HG03097 (cell line): ENCODE results near the gene FTSJ1.
"Not testable (repeated sequence)": the region's sequence is repeated elsewhere in the genome, so short reads cannot be mapped to it uniquely, and the experiment has no call there.

Source experiments
- ATAC-seq: cut with Tn5 transposase; IDR thresholded peaks from one replicate; pipeline ENCODE4 v1.9.1; 2021; ENCODE audit not compliant: unreplicated experiment, low FRiP score

FTSJ1 gene

DNA sequence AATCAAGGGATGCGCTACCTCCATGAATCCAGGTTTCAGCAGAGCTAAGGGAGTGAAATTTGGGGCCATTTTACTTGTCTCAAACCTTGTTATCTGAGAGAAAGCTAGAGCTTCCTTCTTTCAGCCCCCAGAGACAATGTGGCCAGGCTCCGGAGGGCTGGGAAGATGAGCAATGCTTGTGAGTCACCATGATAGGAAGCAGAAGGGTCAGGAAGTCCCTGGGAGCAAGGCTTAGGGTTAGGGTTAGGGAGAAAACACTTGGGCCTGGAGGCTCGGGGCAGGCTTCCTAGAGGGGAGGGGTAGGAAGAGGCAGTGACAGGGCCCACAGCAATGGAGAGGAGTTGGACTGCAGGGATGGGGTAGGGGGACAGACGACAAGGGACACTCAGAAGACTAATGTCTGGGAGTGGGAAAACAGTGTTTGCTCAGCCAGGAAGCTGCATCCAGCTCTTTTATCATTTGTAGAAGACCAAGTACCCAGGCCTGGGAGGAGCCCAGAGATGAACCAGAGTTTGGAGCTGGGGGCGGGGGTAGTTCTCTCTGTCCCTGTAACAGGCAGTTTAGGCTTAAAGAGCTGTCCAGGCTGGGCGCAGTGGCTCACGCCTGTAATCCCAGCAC lies 16.4 kb downstream of the FTSJ1 start:
- no peak for ATAC-seq

DNA sequence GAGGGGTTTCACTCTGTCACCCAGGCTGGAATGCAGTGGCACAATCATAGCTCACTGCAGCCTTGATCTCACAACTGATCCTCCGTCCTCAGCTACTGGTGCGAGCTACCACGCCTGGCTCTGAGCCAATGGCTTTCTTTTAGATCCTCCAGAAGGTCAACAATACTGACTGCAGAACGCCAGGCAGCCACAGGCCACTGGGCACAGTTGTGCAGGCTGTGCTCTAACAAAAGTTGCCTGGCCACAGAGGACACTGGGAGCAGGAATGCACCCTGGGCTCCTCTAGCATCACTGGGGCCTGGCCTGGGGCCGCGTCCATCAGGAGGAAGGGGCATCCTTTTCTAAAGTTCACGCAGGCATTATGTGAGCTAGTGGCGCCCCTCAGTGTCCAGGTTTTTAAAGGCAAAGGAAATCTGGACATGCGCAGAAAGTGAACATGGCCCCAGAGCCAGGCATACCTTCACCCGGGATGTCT lies 17.9 kb downstream of the FTSJ1 start:
- ATAC-seq = no peak

DNA sequence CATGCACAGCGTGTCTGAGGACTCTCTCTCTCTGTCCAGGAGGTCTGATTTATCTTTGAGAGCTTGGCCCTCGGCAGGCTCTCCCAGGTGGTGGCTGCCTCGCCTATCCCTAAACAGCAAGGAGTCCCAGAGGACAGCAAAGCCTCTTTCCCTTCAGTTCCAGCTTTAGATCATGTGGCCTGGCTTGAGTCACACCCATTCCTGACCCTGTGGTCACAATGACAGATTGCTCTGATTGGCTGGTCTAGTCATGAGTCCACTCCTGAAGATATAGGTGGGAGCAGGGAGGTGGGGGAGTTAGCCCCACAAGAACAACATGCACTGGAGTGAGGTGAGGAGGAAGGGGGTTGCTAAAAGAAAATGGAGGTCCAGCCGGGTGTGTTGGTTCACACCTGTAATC lies 20.7 kb downstream of the FTSJ1 start:
- no peak for ATAC-seq

DNA sequence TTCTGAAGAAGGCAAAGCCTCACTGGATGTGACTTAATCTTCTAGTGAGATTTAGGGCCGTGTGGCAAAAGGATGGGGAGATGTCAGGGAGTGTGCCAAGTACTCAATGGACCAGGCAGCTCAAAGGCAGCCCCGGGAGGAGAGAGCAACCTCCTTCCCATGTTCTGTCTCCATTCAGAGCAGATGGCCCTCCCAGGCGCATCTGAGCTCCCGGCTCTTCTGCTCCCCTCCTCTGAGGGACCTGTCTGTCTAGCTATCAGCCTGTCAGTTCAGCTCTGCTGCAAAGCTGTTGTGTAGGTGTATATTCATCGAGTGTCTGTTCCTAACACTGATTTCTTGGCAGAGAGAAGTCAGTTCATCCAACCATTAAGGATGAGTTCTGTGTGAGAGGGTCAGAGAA lies 21.9 kb downstream of the FTSJ1 start:
- no peak for ATAC-seq

DNA sequence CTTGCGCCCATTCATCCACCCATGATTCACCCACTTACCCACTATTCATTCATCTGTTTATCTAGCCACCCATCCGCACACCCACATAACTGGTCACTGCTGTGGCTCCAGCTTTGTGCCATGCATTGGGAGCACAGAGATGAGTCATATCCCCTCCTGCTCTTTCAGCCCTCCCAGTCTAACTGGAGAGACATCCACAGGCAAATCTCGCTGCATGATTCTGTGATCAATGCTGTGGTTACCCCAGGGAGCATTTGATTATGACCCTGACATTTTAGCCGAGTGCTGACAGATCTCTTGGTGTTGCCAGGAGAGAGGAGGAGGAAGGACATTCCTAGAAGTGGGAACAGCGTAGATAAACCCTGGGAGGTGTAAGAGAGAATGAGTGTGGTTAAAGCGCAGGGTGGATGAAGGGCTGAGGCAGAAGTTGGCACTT lies 22.4 kb downstream of the FTSJ1 start:
- ATAC-seq = no peak

DNA sequence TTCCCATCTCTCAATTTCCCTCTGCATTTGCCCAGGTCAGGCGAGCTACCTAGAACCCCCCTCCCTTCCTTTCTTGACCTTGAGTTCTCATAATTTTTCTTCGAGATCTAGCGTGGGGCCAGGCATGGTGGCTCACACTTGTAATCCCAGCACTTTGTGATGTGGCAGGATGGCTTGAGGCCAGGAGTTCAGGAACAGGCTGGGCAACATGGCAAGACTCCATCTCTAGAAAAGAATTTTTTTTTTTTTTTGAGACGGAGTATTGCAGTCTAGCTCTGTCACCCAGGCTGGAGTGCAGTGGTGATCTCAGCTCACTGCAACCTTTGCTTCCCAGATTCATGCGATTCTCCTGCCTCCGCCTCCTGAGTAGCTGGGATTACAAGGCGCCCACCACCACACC lies 28.3 kb downstream of the FTSJ1 start:
- no peak for ATAC-seq

DNA sequence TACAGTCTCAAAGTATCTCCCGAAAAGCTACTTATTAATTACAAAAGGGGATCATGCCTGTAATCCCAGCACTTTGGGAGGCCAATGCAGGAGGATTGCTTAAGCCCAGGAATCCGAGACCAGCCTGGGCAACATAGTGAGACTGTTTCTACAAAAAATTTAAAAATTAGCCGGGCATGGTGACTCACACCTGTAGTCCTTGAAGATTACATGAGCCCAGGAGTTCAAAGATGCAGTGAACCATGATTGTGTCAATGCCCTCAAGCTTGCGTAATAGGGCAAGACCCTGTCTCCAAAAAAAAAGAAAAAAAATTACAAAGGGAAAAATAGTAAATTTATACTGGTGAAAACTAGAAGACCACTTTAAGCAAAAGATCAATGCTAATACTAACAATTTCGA lies 29.5 kb downstream of the FTSJ1 start:
- ATAC-seq = no peak

DNA sequence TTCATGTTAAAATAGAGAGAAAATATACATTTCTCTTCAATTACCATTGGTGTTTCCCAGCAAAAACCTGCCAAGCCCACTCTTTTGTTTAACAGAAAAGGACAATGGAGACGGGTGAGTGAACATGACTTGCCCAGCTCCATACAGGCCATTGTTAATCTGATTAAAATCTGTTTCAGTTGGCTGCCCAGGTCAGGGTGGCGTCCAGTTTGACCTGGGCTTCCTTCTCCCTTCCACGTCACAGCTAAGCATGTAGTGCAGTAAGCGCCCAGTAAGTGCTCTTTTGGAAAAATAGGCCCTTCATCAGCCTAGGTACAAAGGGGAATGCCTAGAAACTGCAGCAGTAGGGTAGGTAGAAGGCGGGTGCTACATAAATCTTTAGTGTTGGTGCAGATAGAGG lies 31.2 kb downstream of the FTSJ1 start:
- no peak for ATAC-seq

DNA sequence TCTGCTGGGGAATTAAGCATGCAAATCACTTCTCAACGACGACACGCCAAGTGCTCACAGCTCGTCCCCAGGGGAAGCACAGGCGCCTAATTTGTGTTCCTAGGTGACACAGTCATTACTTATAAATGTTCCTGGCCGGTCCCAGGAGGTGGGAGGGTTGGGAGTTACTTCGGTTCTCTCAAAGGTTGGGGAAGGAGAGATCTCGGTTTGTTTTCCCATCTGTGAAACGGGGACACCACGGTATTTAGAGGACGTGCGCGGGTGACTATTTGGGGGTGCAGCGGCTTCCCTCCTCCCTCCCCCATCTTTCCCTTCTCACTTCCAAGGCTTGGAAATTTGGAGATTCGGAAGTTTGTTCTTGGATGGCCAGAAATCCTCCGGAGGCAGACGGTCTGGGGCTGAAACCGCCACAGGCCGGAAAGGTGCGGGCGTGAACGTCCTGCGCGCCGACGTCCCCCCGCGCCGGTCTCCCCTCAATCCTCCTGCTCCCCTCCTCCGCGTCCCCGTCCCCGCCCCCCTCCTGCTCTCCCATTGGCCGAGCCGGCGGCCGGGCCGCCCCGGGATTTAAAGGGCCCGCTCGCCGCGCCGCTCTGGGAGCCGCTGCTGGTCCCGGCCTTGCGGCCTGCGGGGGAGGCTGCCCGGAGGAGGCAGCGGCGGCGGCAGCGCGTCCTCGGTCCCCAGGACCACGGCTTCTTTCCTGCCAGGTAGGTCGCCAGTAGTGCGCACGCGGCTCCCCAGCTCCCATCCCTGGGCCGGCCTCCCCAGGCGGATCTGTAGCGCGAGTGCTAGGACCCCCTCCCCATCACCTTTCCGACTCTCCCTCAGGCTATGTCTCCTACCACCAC lies 32.6 kb downstream of the FTSJ1 start, which contains the start of gene PORCN:
Gene PORCN (plus strand): TSS at position 593 of the 845 bp plus-strand sequence. CDS start 829 bp downstream, outside the sequence.
- ATAC-seq = peak; percentile 56

DNA sequence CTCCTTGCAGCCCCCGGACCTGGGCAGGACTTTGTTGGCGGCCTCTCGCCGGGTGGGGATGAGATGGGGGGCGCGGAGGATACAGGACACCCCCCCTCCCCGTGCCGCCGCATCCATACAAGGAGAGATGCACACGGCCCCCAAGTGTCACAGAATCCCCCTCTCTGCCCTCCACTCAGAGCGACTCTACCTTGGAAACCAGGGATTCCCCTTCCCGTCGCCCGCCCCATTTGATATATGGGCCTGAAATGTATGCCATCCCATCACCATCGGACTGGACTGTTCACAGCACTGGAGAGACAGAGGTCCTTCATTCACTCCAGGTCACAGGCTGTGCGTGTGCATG lies 33.2 kb downstream of the FTSJ1 start:
- ATAC-seq = no peak

DNA sequence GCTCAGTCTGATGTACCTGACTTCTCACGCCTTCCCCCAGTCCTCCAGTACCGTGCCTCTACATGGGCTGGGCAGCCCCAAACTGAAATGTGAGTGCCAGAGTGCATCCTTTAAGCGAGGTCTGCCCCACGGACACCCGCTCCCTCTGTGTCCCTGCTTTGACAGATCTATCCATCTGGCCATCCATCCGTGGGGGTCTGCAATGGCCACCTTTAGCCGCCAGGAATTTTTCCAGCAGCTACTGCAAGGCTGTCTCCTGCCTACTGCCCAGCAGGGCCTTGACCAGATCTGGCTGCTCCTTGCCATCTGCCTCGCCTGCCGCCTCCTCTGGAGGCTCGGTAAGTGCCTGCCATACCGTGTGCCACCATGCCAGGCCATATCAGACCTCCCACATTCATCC lies 33.6 kb downstream of the FTSJ1 start:
- no peak for ATAC-seq

DNA sequence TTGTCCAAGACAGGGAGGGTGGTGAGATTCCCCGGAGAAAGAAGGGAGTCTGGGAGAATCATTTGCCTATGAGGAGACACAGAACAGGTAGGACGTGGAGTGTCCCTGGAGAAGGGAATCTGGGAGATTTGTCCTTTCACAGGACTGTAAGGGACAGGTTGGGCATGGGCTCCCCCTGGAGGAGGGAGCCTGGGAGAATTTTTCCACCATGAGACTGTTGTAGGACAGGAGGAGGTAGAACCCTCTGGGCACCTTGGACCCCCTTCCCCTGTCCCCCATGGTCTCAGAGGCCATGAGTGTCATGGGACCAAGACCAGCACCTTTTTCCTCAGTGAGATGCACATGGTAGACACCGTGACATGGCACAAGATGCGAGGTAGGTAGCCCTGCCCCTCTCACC lies 35.6 kb downstream of the FTSJ1 start:
- ATAC-seq = no peak

DNA sequence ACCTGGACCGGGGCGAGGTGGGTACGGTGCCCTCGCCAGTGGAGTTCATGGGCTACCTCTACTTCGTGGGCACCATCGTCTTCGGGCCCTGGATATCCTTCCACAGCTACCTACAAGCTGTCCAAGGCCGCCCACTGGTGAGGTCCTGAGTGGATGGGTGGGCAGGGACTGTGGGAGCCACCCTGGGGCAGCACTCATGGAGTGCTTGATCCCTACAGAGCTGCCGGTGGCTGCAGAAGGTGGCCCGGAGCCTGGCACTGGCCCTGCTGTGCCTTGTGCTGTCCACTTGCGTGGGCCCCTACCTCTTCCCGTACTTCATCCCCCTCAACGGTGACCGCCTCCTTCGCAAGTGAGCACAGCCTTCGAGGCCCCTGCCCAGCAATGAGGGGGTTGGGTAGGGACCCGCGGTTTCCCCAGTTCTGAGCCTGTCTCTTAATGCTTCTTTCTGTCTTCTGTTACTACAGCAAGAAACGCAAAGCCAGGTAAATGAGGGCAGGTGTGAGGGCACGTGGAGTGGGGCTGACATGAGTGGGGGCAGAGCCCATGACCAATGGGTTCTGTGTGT lies 36.5 kb downstream of the FTSJ1 start:
- ATAC-seq = no peak

DNA sequence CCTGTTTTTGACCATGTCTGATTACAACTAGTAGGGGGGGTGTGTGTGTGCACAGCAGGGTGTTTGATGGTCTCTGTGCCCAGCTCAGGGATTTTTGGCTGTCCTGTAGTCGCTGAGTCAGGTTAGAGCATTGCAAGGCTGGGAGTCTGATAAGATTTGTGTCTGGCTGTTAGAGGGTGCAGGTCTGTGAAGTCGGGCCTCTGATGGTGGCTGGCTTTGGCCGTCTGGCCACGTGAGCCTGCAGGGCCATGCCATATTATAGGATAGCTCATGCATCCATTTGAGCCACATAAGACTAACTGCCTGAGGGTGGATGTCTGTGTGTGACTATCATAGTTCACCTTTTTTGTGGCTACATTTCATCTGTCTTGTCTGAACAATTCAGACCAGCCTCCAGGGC lies 37.7 kb downstream of the FTSJ1 start:
- no peak for ATAC-seq

DNA sequence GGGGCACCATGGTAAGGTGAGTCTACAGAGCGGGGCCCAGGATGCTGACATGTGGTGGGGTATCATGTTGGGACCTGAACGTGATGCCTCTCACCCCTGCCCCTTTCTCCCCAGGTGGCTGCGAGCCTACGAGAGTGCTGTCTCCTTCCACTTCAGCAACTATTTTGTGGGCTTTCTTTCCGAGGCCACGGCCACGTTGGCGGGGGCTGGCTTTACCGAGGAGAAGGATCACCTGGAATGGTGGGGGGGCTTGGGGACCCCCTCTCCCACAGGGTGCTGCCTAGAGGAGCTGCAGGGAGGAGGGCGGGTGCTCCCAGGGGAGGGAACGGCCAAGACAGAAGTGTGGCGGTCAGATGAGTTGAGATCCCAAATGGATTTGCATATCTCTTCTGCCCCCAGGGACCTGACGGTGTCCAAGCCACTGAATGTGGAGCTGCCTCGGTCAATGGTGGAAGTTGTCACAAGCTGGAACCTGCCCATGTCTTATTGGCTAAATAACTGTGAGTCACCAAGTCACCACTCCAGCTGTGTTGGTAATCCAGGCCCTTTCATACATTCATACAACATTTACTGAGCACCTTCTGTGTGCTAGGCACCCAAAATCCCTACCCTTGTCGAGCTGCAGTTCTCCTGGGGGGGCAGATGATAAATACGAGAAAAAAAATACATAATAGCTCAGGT lies 38.3 kb downstream of the FTSJ1 start:
- ATAC-seq = no peak

DNA sequence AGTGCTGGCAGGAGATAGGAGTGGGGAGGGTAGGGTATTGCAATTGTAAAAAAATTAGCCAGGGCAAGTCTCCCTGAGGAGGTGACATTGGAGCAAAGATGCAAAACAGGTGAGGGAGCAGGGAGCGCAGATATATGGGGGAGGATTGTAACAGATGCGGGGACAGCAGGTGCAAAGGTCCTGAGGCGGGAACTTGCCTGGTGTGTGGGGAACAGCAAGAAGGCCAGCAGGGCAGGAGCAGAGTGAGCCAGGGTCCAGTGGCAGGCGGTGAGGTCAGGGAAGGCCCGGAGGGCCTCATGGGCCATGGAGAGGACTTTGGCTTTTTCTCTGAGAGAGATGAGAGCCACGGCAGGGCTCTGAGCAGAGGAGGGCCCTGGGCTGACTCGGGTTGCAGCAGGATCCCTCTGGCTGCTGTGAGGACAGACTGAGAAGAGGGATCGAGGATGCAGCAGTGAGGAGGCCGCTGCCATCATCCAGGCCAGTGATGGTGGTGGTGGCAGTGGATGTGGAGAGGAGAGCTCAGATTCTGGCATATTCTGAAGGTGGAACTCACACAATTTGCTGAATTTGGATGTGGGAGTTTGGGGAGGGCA lies 39.0 kb downstream of the FTSJ1 start:
- no peak for ATAC-seq

DNA sequence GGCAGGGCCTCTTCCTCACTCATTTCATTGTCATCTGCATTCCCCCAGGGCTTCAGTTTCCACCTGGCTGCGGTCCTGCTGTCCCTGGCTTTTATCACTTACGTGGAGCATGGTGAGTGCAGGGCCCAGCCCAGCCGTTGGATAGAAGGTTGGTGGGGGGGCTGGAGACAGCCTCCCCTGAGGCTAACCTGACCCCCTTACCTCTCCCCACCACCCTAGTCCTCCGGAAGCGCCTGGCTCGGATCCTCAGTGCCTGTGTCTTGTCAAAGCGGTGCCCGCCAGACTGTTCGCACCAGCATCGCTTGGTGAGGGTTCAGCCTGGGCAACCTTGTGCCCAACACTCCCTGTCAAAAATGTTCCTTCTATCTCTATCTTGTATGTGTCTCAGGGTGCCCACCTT lies 39.8 kb downstream of the FTSJ1 start:
- no peak for ATAC-seq

DNA sequence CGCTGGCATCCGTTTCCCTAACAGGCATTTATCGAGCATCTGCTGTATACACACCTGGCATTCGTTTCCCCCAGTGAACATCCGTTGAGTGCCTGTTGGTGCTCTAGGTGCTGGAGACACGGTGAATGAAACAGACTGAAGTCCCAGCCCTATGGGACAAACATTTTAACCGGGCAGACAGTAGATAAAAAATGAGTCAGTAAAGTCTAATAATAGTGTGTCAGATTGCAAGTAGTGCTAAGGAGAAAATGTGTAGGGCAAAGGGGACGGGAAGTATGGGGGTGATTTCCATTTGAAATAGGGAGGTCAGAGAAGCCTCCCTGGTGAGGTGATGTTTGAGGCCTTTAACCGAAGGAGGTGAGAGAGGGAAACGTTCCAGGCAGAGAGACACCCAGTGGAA lies 40.3 kb downstream of the FTSJ1 start:
- no peak for ATAC-seq

DNA sequence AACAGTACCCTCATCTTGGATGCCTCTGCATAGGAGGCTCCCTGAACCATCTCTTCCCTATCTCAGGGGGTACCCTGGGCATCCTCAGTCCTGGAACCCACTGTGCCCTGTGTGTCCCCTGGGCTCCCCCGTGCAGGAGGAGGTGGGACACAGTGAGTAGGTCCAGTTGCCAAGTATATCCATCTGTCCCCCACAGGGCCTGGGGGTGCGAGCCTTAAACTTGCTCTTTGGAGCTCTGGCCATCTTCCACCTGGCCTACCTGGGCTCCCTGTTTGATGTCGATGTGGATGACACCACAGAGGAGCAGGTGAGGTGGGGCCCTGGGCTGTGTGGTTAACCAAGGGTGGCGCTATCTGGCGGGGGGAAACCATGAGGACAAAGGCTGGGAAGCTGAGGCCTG lies 41.0 kb downstream of the FTSJ1 start:
- no peak for ATAC-seq

DNA sequence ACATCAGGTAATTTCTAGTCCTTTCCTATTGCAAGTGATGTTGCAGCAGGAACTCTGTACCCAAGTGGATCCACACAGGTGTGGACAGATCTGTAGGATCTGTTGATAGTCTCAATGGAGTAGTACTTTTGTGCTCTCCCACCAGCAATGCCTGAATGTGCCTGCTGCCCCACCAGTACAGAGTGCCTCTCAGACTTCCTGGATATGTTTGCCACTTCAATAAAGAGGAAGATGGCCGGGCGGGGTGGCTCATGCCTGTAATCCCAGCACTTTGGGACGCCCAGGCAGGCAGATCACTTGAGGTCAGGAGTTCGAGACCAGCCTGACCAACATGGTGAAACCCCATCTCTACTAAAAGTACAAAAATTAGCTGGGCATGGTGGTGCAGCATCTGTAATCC lies 43.5 kb downstream of the FTSJ1 start:
- ATAC-seq = not testable (repeated sequence)

DNA sequence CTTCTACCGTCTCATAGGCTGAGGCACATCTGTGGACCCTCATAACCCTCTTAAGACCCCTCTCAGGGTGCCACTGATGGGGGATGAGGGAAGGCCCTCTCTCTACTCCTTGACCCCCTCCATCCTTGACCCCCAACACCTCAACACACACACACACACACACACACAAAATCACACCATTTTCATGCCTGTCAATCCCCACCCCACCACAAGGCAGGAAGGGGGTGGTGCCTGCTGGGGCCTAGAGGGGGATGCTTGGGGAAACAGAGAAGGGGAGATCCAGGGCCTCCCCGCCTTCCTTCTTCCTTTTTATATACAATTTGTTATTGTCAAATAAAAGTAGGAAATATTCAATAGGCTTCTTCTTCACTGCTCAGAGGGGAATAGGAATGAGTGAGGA lies 44.5 kb downstream of the FTSJ1 start:
- no peak for ATAC-seq
